Measurements from ENCODE around the gene ARID1B.

- TF ChIP-seq CTCF (conservative IDR thresholded peaks at IDR 0.05; ENCODE audit: low read length) (no peak), EZH2phosphoT487 (IDR thresholded peaks at IDR 0.05; ENCODE audit: borderline replicate concordance, low read depth, low read length) (no peak)
Measured at GRCh38 chr6:157198425-157199279, 421.5 kb downstream of the ARID1B start.

Measured in OCI-LY7 (cell line).